HCT116 (cell line): ENCODE results near the gene PRKCA.

Experiments
- CEBPB ChIP-seq: IDR thresholded peaks from 2 replicates; pipeline ENCODE4 v1.6.1; 2012; ENCODE audit warnings: low read depth
- CTCF ChIP-seq, 3 experiments: fragments of 200-600 bp in 1 of 3; sonication (generic) in 1 of 3; IDR thresholded peaks in 2 of 3; conservative IDR thresholded peaks in 1 of 3; 2 replicates each; pipeline ENCODE4 v1.5.1; 2012 to 2017; ENCODE audit warnings: low read depth in 2 of 3, low read length in 2 of 3, antibody characterized with exemption in 1 of 3, borderline replicate concordance in 1 of 3, control low read depth in 1 of 3, mild to moderate bottlenecking in 1 of 3, mixed read lengths in 1 of 3, mixed run types in 1 of 3, moderate library complexity in 1 of 3; ENCODE audit not compliant: insufficient read depth in 1 of 3
- EGR1 ChIP-seq: IDR thresholded peaks from 2 replicates; pipeline ENCODE4 v1.6.1; 2012; ENCODE audit warnings: low read depth
- EZH2 ChIP-seq: fragments of 200-600 bp; sonication (generic); IDR thresholded peaks from 2 replicates; pipeline ENCODE4 v1.6.1; 2017; ENCODE audit warnings: antibody characterized with exemption, mixed run types
- FOSL1 ChIP-seq: IDR thresholded peaks from 2 replicates; pipeline ENCODE4 v1.6.1; 2012; ENCODE audit warnings: low read depth
- MAX ChIP-seq: IDR thresholded peaks from 2 replicates; pipeline ENCODE4 v1.6.1; 2012
- POLR2A ChIP-seq: IDR thresholded peaks from 2 replicates; pipeline ENCODE4 v1.7.0; 2011; ENCODE audit warnings: borderline replicate concordance; ENCODE audit not compliant: insufficient read depth, insufficient read length; ENCODE audit errors: extremely low read depth
- POLR2AphosphoS5 ChIP-seq: IDR thresholded peaks from 2 replicates; pipeline ENCODE4 v1.6.1; 2011; ENCODE audit warnings: mild to moderate bottlenecking, low read depth, low read length, moderate library complexity
- RAD21 ChIP-seq: IDR thresholded peaks from 2 replicates; pipeline ENCODE4 v1.6.1; 2012; ENCODE audit warnings: low read depth, mild to moderate bottlenecking
- TCF7L2 ChIP-seq: IDR thresholded peaks from 2 replicates; pipeline ENCODE4 v1.7.0; 2011; ENCODE audit warnings: borderline replicate concordance, inconsistent platforms; ENCODE audit not compliant: insufficient read depth, insufficient read length; ENCODE audit errors: extremely low read depth
- YY1 ChIP-seq: IDR thresholded peaks from 2 replicates; pipeline ENCODE4 v1.6.1; 2011; ENCODE audit warnings: low read length, low read depth, moderate library complexity, mild to moderate bottlenecking; ENCODE audit not compliant: insufficient replicate concordance; ENCODE audit errors: extremely low read depth
- ZNF274 ChIP-seq: fragments of 200-500 bp; sonication (Bioruptor generic); IDR thresholded peaks from 2 replicates; pipeline ENCODE4 v1.6.1; 2014; ENCODE audit warnings: mild to moderate bottlenecking, low read depth, low read length, inconsistent platforms

GRCh38 chr17:66483906-66484305 is 181.5 kb downstream of the PRKCA start:
- TF ChIP-seq CTCF (IDR thresholded peaks at IDR 0.05 in 2 of 3, conservative IDR thresholded peaks at IDR 0.05 in 1 of 3; ENCODE audit: borderline replicate concordance in 1 of 3, insufficient read depth in 1 of 3, low read depth in 2 of 3, low read length in 2 of 3) (no peak), POLR2A (no peak), TCF7L2 (no peak), YY1 (no peak), EGR1 (no peak), EZH2 (no peak), FOSL1 (no peak), RAD21 (no peak), POLR2AphosphoS5 (no peak), ZNF274 (no peak), MAX (no peak), CEBPB (no peak)
